ENCODE data around the gene RPL29.

The RPL29 gene

DNA sequence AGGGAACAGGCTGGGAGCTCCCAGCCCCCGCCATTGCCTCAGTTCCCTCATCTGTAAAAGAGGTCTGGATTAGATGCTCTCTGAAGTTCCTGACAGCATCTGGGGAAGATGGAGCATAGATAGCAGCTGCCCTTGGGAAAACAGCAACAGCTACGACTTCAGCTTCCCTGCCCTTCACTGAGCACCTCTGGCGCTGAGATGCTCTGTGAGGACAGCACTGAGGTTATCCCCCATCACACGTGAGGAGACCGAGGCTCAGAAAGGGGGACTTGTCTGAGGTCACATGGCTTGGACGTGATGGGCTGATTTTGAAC, 11.1 kb upstream of the RPL29 start:
- Histone ChIP-seq H3K9ac (ENCODE audit: low read depth, low read length, poor library complexity) (peak overlapping the region; percentile 13), H4K8ac (ENCODE audit: low read depth, low read length) (no peak overlapping the region), H2BK15ac (ENCODE audit: low read length) (no peak overlapping the region), H2BK12ac (ENCODE audit: low read length) (no peak overlapping the region), H3K4me2 (ENCODE audit: insufficient read depth, low read length, poor library complexity, severe bottlenecking) (no peak overlapping the region), H3K14ac (ENCODE audit: low read length) (no peak overlapping the region), H2BK5ac (ENCODE audit: low read length) (no peak overlapping the region), H3K4me3 (ENCODE audit: low read length in 2 of 2) (no peak overlapping the region), H3K4ac (ENCODE audit: low read length) (no peak overlapping the region), H3K79me1 (ENCODE audit: low read depth, low read length) (no peaks in the 10 kb centered on the region), H3K4me1 (ENCODE audit: control insufficient read depth in 2 of 2, insufficient read depth in 1 of 2, low read depth in 1 of 2, low read length in 2 of 2) (peaks cover 41 to 50% of the 10 kb centered on the region in 2 donors), H3K27ac (replicated peaks; ENCODE audit: low read length) (no peak overlapping the region), H3K9me3 (replicated peaks in 1 of 2; ENCODE audit: control insufficient read depth in 2 of 2, insufficient read depth in 1 of 2, low read depth in 1 of 2, low read length in 2 of 2) (no peaks in the 10 kb centered on the region), H2AK5ac (ENCODE audit: low read depth, low read length) (peak overlapping the region; percentile 90), H2AFZ (ENCODE audit: low read length) (no peak overlapping the region), H4K91ac (ENCODE audit: low read depth, low read length, poor library complexity) (no peak overlapping the region), H3K23ac (ENCODE audit: low read depth, low read length, poor library complexity) (no peak overlapping the region), H2BK120ac (ENCODE audit: low read depth, low read length) (no peak overlapping the region), H3K27me3 (ENCODE audit: control insufficient read depth in 3 of 3, insufficient read depth in 3 of 3, low read depth in 1 of 3, low read length in 3 of 3) (no peaks in the 10 kb centered on the region), H3K36me3 (replicated peaks in 1 of 2; ENCODE audit: control insufficient read depth in 2 of 2, insufficient read depth in 2 of 2, low read length in 2 of 2) (no peaks in the 10 kb centered on the region), H3K18ac (ENCODE audit: low read length) (no peak overlapping the region)
- no peak for DNase-seq (ENCODE audit: low spot score)
- no CpG with 5 or more reads among the region's 6 CpGs for WGBS, 2 donors (ENCODE audit: extremely low coverage in 2 of 2, insufficient read length in 2 of 2, insufficient replicate concordance in 1 of 2)

DNA sequence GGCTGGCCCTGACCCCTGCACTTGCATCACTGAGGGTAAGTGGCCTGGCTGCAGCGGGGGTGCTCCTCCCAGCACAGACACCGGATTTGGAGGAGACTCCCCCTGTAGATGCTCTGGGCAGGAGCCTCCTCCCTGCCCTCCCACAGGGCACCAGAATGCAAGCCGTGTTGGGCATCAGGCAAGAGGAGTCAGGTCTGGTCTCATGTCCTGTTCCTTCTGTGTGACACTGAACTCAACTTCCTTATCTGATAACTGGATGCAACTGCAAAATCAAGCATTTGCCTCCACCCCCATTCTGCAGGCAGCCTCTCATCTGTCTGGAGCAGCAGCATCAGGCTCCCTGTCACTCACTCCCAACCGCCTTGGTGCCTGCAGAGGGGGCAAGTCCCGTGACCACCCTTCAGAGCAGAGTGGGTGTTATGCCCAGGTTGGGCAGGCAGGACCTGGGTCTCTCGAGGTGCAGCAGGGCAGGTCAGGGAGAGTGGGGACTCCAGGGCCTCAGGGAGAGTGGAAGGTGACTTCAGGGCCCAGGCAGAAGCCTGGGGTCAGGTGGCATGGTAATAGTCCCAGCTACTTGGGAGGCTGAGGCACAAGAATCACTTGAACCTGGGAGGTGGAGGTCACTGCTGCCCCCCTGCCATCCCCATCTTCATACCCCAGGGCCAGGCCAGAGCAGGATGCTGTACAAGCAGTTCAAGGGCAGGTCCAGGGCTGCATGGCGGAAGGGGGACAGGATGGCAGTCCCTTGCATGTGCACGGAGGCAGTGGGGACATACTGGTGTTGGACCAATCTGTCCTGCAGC, 10.5 kb upstream of the RPL29 start:
- H2BK12ac ChIP-seq (ENCODE audit: low read length) = peak overlapping the region; percentile 97
- no peak overlapping the region for H3K14ac ChIP-seq (ENCODE audit: low read length)
- peak overlapping the region; percentile 84 for H2BK120ac ChIP-seq (ENCODE audit: low read depth, low read length)
- H2BK15ac ChIP-seq (ENCODE audit: low read length) = peak overlapping the region; percentile 73
- H3K79me1 ChIP-seq (ENCODE audit: low read depth, low read length) = no peaks in the 10 kb centered on the region
- DNase-seq (ENCODE audit: low spot score) = no peak
- peak overlapping the region in 1 of 2 donors; percentile 16 for H3K4me3 ChIP-seq (ENCODE audit: low read length in 2 of 2)
- peak overlapping the region; percentile 53 for H3K27ac ChIP-seq (replicated peaks; ENCODE audit: low read length)
- H3K27me3 ChIP-seq (ENCODE audit: control insufficient read depth in 3 of 3, insufficient read depth in 3 of 3, low read depth in 1 of 3, low read length in 3 of 3) = no peaks in the 10 kb centered on the region
- WGBS, 2 donors (ENCODE audit: extremely low coverage in 2 of 2, insufficient read length in 2 of 2, insufficient replicate concordance in 1 of 2) = no CpG with 5 or more reads among the region's 8 CpGs
- peak overlapping the region; percentile 62 for H2BK5ac ChIP-seq (ENCODE audit: low read length)
- peaks cover 43 to 52% of the 10 kb centered on the region in 2 donors for H3K4me1 ChIP-seq (ENCODE audit: control insufficient read depth in 2 of 2, insufficient read depth in 1 of 2, low read depth in 1 of 2, low read length in 2 of 2)
- H4K91ac ChIP-seq (ENCODE audit: low read depth, low read length, poor library complexity) = peak overlapping the region; percentile 59
- no peak overlapping the region for H3K23ac ChIP-seq (ENCODE audit: low read depth, low read length, poor library complexity)
- peak overlapping the region; percentile 97 for H3K18ac ChIP-seq (ENCODE audit: low read length)
- H2AK5ac ChIP-seq (ENCODE audit: low read depth, low read length) = peak overlapping the region; percentile 90
- H2AFZ ChIP-seq (ENCODE audit: low read length) = peak overlapping the region; percentile 87
- peak overlapping the region; percentile 85 for H3K9ac ChIP-seq (ENCODE audit: low read depth, low read length, poor library complexity)
- peak overlapping the region; percentile 77 for H3K4ac ChIP-seq (ENCODE audit: low read length)
- no peaks in the 10 kb centered on the region for H3K9me3 ChIP-seq (replicated peaks in 1 of 2; ENCODE audit: control insufficient read depth in 2 of 2, insufficient read depth in 1 of 2, low read depth in 1 of 2, low read length in 2 of 2)
- no peak overlapping the region for H4K8ac ChIP-seq (ENCODE audit: low read depth, low read length)
- no peaks in the 10 kb centered on the region for H3K36me3 ChIP-seq (replicated peaks in 1 of 2; ENCODE audit: control insufficient read depth in 2 of 2, insufficient read depth in 2 of 2, low read length in 2 of 2)
- peak overlapping the region; percentile 54 for H3K4me2 ChIP-seq (ENCODE audit: insufficient read depth, low read length, poor library complexity, severe bottlenecking)

DNA sequence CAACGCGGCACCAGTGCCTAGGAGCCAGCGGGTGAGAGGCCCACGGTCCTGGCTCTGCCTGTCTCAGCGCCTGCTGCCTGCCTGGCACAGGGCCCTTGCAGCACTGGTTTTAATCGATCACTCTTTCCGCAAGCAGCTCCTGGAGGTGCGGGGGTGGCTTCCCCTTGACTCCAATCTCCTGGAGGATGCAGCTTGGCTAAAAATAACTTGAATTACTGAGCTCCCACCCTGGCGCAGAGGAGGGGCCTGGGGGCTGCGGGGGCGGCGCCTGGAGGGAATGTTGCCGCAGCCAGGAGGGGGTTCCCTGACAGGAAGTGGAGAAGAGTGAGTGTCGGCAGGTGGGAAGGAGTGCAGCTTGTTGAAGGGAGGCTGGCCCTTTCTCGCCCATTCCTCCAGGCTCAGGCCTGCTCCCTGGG, 9.9 kb upstream of the RPL29 start:
- Histone ChIP-seq H4K8ac (ENCODE audit: low read depth, low read length) (no peak overlapping the region), H4K91ac (ENCODE audit: low read depth, low read length, poor library complexity) (peak overlapping the region; percentile 80), H2BK15ac (ENCODE audit: low read length) (peak overlapping the region; percentile 73), H3K4me1 (ENCODE audit: control insufficient read depth in 2 of 2, insufficient read depth in 1 of 2, low read depth in 1 of 2, low read length in 2 of 2) (peaks cover 43 to 52% of the 10 kb centered on the region in 2 donors), H3K4ac (ENCODE audit: low read length) (peak overlapping the region; percentile 69), H3K18ac (ENCODE audit: low read length) (peak overlapping the region; percentile 97), H3K14ac (ENCODE audit: low read length) (no peak overlapping the region), H2AFZ (ENCODE audit: low read length) (peak overlapping the region; percentile 87), H2AK5ac (ENCODE audit: low read depth, low read length) (peak overlapping the region; percentile 90), H3K4me3 (ENCODE audit: low read length in 2 of 2) (peak overlapping the region in 1 of 2 donors; percentile 16), H3K79me1 (ENCODE audit: low read depth, low read length) (no peaks in the 10 kb centered on the region), H3K4me2 (ENCODE audit: insufficient read depth, low read length, poor library complexity, severe bottlenecking) (peak overlapping the region; percentile 54), H2BK120ac (ENCODE audit: low read depth, low read length) (peak overlapping the region; percentile 84), H3K9ac (ENCODE audit: low read depth, low read length, poor library complexity) (peak overlapping the region; percentile 85), H2BK12ac (ENCODE audit: low read length) (peak overlapping the region; percentile 97), H2BK5ac (ENCODE audit: low read length) (peak overlapping the region; percentile 82), H3K23ac (ENCODE audit: low read depth, low read length, poor library complexity) (peak overlapping the region; percentile 23), H3K27me3 (ENCODE audit: control insufficient read depth in 3 of 3, insufficient read depth in 3 of 3, low read depth in 1 of 3, low read length in 3 of 3) (no peaks in the 10 kb centered on the region), H3K9me3 (replicated peaks in 1 of 2; ENCODE audit: control insufficient read depth in 2 of 2, insufficient read depth in 1 of 2, low read depth in 1 of 2, low read length in 2 of 2) (no peaks in the 10 kb centered on the region), H3K27ac (replicated peaks; ENCODE audit: low read length) (peak overlapping the region; percentile 53), H3K36me3 (replicated peaks in 1 of 2; ENCODE audit: control insufficient read depth in 2 of 2, insufficient read depth in 2 of 2, low read length in 2 of 2) (no peaks in the 10 kb centered on the region)
- no CpG with 5 or more reads among the region's 15 CpGs for WGBS, 2 donors (ENCODE audit: extremely low coverage in 2 of 2, insufficient read length in 2 of 2, insufficient replicate concordance in 1 of 2)
- no peak for DNase-seq (ENCODE audit: low spot score)

DNA sequence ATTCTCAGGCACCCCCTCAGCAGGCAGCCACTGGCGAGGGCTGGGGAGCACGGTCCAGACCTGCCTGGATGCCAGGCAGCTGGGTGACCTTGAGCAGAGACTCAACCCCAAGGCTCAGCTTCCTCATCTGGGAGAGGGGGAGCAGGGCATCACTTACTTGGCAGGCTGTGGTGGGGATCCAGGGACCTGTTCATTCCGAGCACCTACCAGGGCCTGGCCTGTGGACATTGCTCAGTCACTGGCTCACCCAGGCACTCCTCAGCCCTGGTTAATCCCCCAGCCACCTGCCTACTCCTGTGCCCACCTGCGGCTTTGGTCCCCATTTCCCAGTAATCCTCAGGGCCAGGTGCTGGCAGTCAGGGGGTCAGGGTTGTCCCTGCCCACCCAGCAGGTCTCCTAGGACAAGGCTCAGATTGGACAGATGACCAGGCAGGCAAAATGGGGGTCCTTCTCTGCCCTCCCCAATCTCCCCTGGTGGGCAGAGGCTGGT, 9.3 kb upstream of the RPL29 start:
- no peaks in the 10 kb centered on the region for H3K9me3 ChIP-seq (replicated peaks in 1 of 2; ENCODE audit: control insufficient read depth in 2 of 2, insufficient read depth in 1 of 2, low read depth in 1 of 2, low read length in 2 of 2)
- peak overlapping the region; percentile 86 for H3K18ac ChIP-seq (ENCODE audit: low read length)
- H3K14ac ChIP-seq (ENCODE audit: low read length) = no peak overlapping the region
- peak overlapping the region; percentile 42 for H2AK5ac ChIP-seq (ENCODE audit: low read depth, low read length)
- peak overlapping the region; percentile 82 for H2BK5ac ChIP-seq (ENCODE audit: low read length)
- no peak overlapping the region for H3K4ac ChIP-seq (ENCODE audit: low read length)
- peak overlapping the region; percentile 87 for H2AFZ ChIP-seq (ENCODE audit: low read length)
- peak overlapping the region; percentile 71 for H3K9ac ChIP-seq (ENCODE audit: low read depth, low read length, poor library complexity)
- H2BK15ac ChIP-seq (ENCODE audit: low read length) = peak overlapping the region; percentile 41
- no peak overlapping the region for H4K8ac ChIP-seq (ENCODE audit: low read depth, low read length)
- peak overlapping the region; percentile 44 for H3K27ac ChIP-seq (replicated peaks; ENCODE audit: low read length)
- H3K36me3 ChIP-seq (replicated peaks in 1 of 2; ENCODE audit: control insufficient read depth in 2 of 2, insufficient read depth in 2 of 2, low read length in 2 of 2) = no peaks in the 10 kb centered on the region
- H3K79me1 ChIP-seq (ENCODE audit: low read depth, low read length) = no peaks in the 10 kb centered on the region
- no peak overlapping the region for H3K4me3 ChIP-seq (ENCODE audit: low read length in 2 of 2)
- H3K27me3 ChIP-seq (ENCODE audit: control insufficient read depth in 3 of 3, insufficient read depth in 3 of 3, low read depth in 1 of 3, low read length in 3 of 3) = peaks cover 0 to under 1% (median 0%) of the 10 kb centered on the region in 3 experiments
- H3K23ac ChIP-seq (ENCODE audit: low read depth, low read length, poor library complexity) = peak overlapping the region; percentile 23
- DNase-seq (ENCODE audit: low spot score) = no peak
- WGBS, 2 donors (ENCODE audit: extremely low coverage in 2 of 2, insufficient read length in 2 of 2, insufficient replicate concordance in 1 of 2) = no CpG with 5 or more reads among the region's 4 CpGs
- H2BK120ac ChIP-seq (ENCODE audit: low read depth, low read length) = peak overlapping the region; percentile 76
- peak overlapping the region; percentile 77 for H2BK12ac ChIP-seq (ENCODE audit: low read length)
- peak overlapping the region; percentile 80 for H4K91ac ChIP-seq (ENCODE audit: low read depth, low read length, poor library complexity)
- H3K4me2 ChIP-seq (ENCODE audit: insufficient read depth, low read length, poor library complexity, severe bottlenecking) = no peak overlapping the region
- peaks cover 43 to 52% of the 10 kb centered on the region in 2 donors for H3K4me1 ChIP-seq (ENCODE audit: control insufficient read depth in 2 of 2, insufficient read depth in 1 of 2, low read depth in 1 of 2, low read length in 2 of 2)
